IMR-90 (cell line): ENCODE data around the gene MAGI2. TPM values are rescaled to one million over a fixed set of nuclear protein-coding genes. Genes with fewer than 3 reads are reported as not detected.

Experiments used
- ATAC-seq: fragments of 200-7000 bp; cut with Tn5 transposase; 2 replicates; pipeline ENCODE4 v1.9.1; 2020; ENCODE audit warnings: low read depth, mild to moderate bottlenecking, moderate library complexity
- BruUV-seq: library from RNA; stranded (reverse); fragments of 400-500 nt; replicated peaks from 2 replicates; lab custom pipeline; 2021; lab: Mats Ljungman, UMichigan
- CTCF ChIA-PET: fragments of 300-600 bp; formaldehyde crosslinking; extraction: SDS; loops from one replicate; lab custom pipeline; 2021; ENCODE audit warnings: antibody characterized with exemption; lab: Yijun Ruan, JAX
- POLR2A ChIA-PET: fragments of 300-600 bp; sonication (Branson Sonifier 250); formaldehyde crosslinking; loops from one replicate; lab custom pipeline; 2022; ENCODE audit warnings: antibody characterized with exemption; ENCODE audit not compliant: unreplicated experiment; lab: Charles Lee
- DNase-seq: peaks from one replicate; pipeline ENCODE4 v3.0.0; 2013
- H2AFZ ChIP-seq: replicated peaks from 2 replicates; pipeline ENCODE3; 2013; ENCODE audit warnings: low read length, mild to moderate bottlenecking; ENCODE audit not compliant: poor library complexity
- H2AK5ac ChIP-seq: 2 replicates; pipeline ENCODE4 v1.6.1; 2013; ENCODE audit warnings: low read depth, low read length, inconsistent platforms
- H2AK9ac ChIP-seq: replicated peaks from 2 replicates; pipeline ENCODE3; 2013; ENCODE audit warnings: mild to moderate bottlenecking, low read depth, low read length, moderate library complexity; ENCODE audit not compliant: poor library complexity
- H2BK120ac ChIP-seq: 2 replicates; pipeline ENCODE4 v1.6.1; 2013; ENCODE audit warnings: low read depth, low read length, inconsistent platforms
- H2BK15ac ChIP-seq: 3 replicates; pipeline ENCODE4 v1.6.1; 2013; ENCODE audit warnings: low read depth, low read length, inconsistent platforms
- H2BK20ac ChIP-seq: 2 replicates; pipeline ENCODE4 v1.6.1; 2013; ENCODE audit warnings: low read depth, mild to moderate bottlenecking, inconsistent platforms, low read length, moderate library complexity
- H2BK5ac ChIP-seq: 2 replicates; pipeline ENCODE4 v1.6.1; 2013; ENCODE audit warnings: mild to moderate bottlenecking, low read depth, low read length, inconsistent platforms; ENCODE audit not compliant: poor library complexity, severe bottlenecking
- H3K14ac ChIP-seq: replicated peaks from 2 replicates; pipeline ENCODE4 v1.6.1; 2013; ENCODE audit warnings: low read depth, low read length, inconsistent platforms
- H3K18ac ChIP-seq: 2 replicates; pipeline ENCODE4 v1.6.1; 2013; ENCODE audit warnings: low read depth, low read length, control low read depth
- H3K23ac ChIP-seq: 2 replicates; pipeline ENCODE4 v1.6.1; 2013; ENCODE audit warnings: low read depth, low read length, inconsistent platforms
- H3K27ac ChIP-seq: 2 replicates; pipeline ENCODE4 v1.5.1; 2013; ENCODE audit warnings: mild to moderate bottlenecking, control low read depth, low read length; ENCODE audit not compliant: insufficient read depth
- H3K27me3 ChIP-seq: 2 replicates; pipeline ENCODE4 v1.6.1; 2013; ENCODE audit warnings: low read length; ENCODE audit not compliant: control insufficient read depth, insufficient read depth
- H3K36me3 ChIP-seq: 2 replicates; pipeline ENCODE4 v1.6.1; 2013; ENCODE audit warnings: low read length, mixed read lengths; ENCODE audit not compliant: control insufficient read depth, insufficient read depth
- H3K4ac ChIP-seq: 2 replicates; pipeline ENCODE4 v1.6.1; 2013; ENCODE audit warnings: low read depth, low read length, inconsistent platforms
- H3K4me1 ChIP-seq: 2 replicates; pipeline ENCODE4 v1.6.1; 2013; ENCODE audit warnings: low read length, mixed read lengths; ENCODE audit not compliant: control insufficient read depth, insufficient read depth
- H3K4me2 ChIP-seq: 2 replicates; pipeline ENCODE4 v1.6.1; 2013; ENCODE audit warnings: low read depth, mild to moderate bottlenecking, control low read depth, low read length, moderate library complexity
- H3K4me3 ChIP-seq: 2 replicates; pipeline ENCODE4 v1.5.1; 2013; ENCODE audit warnings: low read depth, mild to moderate bottlenecking, control low read depth, low read length, moderate library complexity; ENCODE audit not compliant: insufficient read depth
- H3K56ac ChIP-seq: 2 replicates; pipeline ENCODE4 v1.6.1; 2013; ENCODE audit warnings: low read length, inconsistent platforms; ENCODE audit not compliant: insufficient read depth; ENCODE audit errors: extremely low read depth
- H3K79me1 ChIP-seq, 2 experiments: 2 replicates each; pipeline ENCODE4 v1.6.1; 2013; ENCODE audit warnings: low read length in 2 of 2, inconsistent platforms in 1 of 2, low read depth in 1 of 2
- H3K9ac ChIP-seq: 2 replicates; pipeline ENCODE4 v1.6.1; 2013; ENCODE audit warnings: low read depth, low read length, control low read depth
- H3K9me1 ChIP-seq: 2 replicates; pipeline ENCODE4 v1.6.1; 2013; ENCODE audit warnings: low read length, inconsistent platforms; ENCODE audit not compliant: insufficient read depth
- H3K9me3 ChIP-seq: 2 replicates; pipeline ENCODE4 v1.6.1; 2013; ENCODE audit warnings: low read length; ENCODE audit not compliant: control insufficient read depth, insufficient read depth
- H4K20me1 ChIP-seq: 2 replicates; pipeline ENCODE4 v1.6.1; 2013; ENCODE audit warnings: low read length, inconsistent platforms; ENCODE audit not compliant: insufficient read depth
- H4K5ac ChIP-seq: 2 replicates; pipeline ENCODE4 v1.6.1; 2013; ENCODE audit warnings: mild to moderate bottlenecking, low read depth, low read length, control low read depth
- H4K8ac ChIP-seq, 2 experiments: 2 replicates each; pipeline ENCODE4 v1.6.1; 2013; ENCODE audit warnings: low read depth in 2 of 2, low read length in 2 of 2, control low read depth in 1 of 2, inconsistent platforms in 1 of 2
- H4K91ac ChIP-seq: 2 replicates; pipeline ENCODE4 v1.6.1; 2013; ENCODE audit warnings: low read depth, low read length, inconsistent platforms; ENCODE audit not compliant: insufficient read depth
- BHLHE40 ChIP-seq: fragments of 150-350 bp; IDR thresholded peaks from 2 replicates; pipeline ENCODE4 v1.6.1; 2016; ENCODE audit warnings: mild to moderate bottlenecking, low read depth, low read length
- CEBPB ChIP-seq: IDR thresholded peaks from 2 replicates; pipeline ENCODE4 v1.6.1; 2012; ENCODE audit warnings: low read depth, low read length, improper control_type of control experiment
- CHD1 ChIP-seq: IDR thresholded peaks from 2 replicates; pipeline ENCODE4 v1.6.1; 2012; ENCODE audit warnings: low read depth, low read length, improper control_type of control experiment
- FOS ChIP-seq: fragments of 150-350 bp; IDR thresholded peaks from 2 replicates; pipeline ENCODE4 v1.6.1; 2016; ENCODE audit warnings: low read depth, low read length
- MAFK ChIP-seq: IDR thresholded peaks from 2 replicates; pipeline ENCODE4 v1.6.1; 2012; ENCODE audit warnings: low read depth, low read length, improper control_type of control experiment
- MAZ ChIP-seq: IDR thresholded peaks from 2 replicates; pipeline ENCODE4 v1.6.1; 2012; ENCODE audit warnings: low read depth, mild to moderate bottlenecking, low read length, improper control_type of control experiment, moderate library complexity, borderline replicate concordance
- MXI1 ChIP-seq: IDR thresholded peaks from 2 replicates; pipeline ENCODE4 v1.6.1; 2012; ENCODE audit warnings: low read depth, mild to moderate bottlenecking, low read length, moderate library complexity, borderline replicate concordance
- NFE2L2 ChIP-seq: fragments of 150-350 bp; IDR thresholded peaks from 2 replicates; pipeline ENCODE4 v1.6.1; 2016; ENCODE audit warnings: low read depth, mild to moderate bottlenecking, low read length
- POLR2A ChIP-seq: IDR thresholded peaks from 2 replicates; pipeline ENCODE4 v1.6.1; 2012; ENCODE audit warnings: mild to moderate bottlenecking, low read depth, low read length
- RAD21 ChIP-seq: IDR thresholded peaks from 2 replicates; pipeline ENCODE4 v1.6.1; 2012; ENCODE audit warnings: low read length, improper control_type of control experiment
- RCOR1 ChIP-seq: IDR thresholded peaks from 2 replicates; pipeline ENCODE4 v1.6.1; 2012; ENCODE audit warnings: mild to moderate bottlenecking, low read length, improper control_type of control experiment; ENCODE audit not compliant: insufficient replicate concordance
- RFX5 ChIP-seq: IDR thresholded peaks from 2 replicates; pipeline ENCODE4 v1.8.0; 2012; ENCODE audit warnings: low read depth, mild to moderate bottlenecking, low read length, moderate library complexity
- SMC3 ChIP-seq: fragments of 150-350 bp; IDR thresholded peaks from 2 replicates; pipeline ENCODE4 v1.6.1; 2016; ENCODE audit warnings: low read depth, mild to moderate bottlenecking, antibody characterized with exemption, low read length, moderate library complexity
- WGBS, 2 experiments: methylation state at CpG; one replicate each; pipeline versions ENCODE4 v1.1.5 to v1.1.7; 2013; ENCODE audit warnings: missing lambda C conversion rate in 2 of 2; ENCODE audit not compliant: insufficient read length in 1 of 2; ENCODE audit errors: extremely low coverage in 2 of 2; 5-methylcytosine and 5-hydroxymethylcytosine counted together
- dilution Hi-C: fragments of 300-500 bp; cut with HindIII; formaldehyde crosslinking; loops from one replicate; pipeline ENCODE4 v1.14.3; 2018; ENCODE audit warnings: low sequenced_read_pairs; ENCODE audit not compliant: unreplicated experiment
- in situ Hi-C: fragments of 300-500 bp; cut with MboI; formaldehyde crosslinking; loops from 3 replicates; pipeline ENCODE4 v1.14.3; 2019; ENCODE audit warnings: low sequenced_read_pairs, inconsistent platforms, mixed read lengths
- intact Hi-C: fragments of 100-400 bp; cut with micrococcal nuclease; formaldehyde crosslinking; loops from 2 replicates; pipeline ENCODE4 v1.10.0; 2022
- polyA plus RNA-seq, 3 experiments: library from polyadenylated mRNA; depleted of rRNA; stranded (reverse); fragments of >200 nt; gene quantifications; 2 replicates each; pipeline ENCODE4 v1.2.3, GENCODE V29; 2012; ENCODE audit warnings: low replicate concordance in 1 of 3
- total RNA-seq: library from RNA; depleted of rRNA; stranded (reverse); fragments of >200 nt; gene quantifications from 2 replicates; pipeline ENCODE4 v1.2.3, GENCODE V29; 2012
- TF ChIP-seq, protein P1 (sequence below): conservative IDR thresholded peaks from 2 replicates; pipeline ENCODE4 v1.5.1; 2012; ENCODE audit warnings: mild to moderate bottlenecking, low read depth, low read length, improper control_type of control experiment
- TF ChIP-seq, protein P2 (sequence below): fragments of 150-350 bp; IDR thresholded peaks from 2 replicates; pipeline ENCODE4 v1.6.1; 2017; ENCODE audit warnings: mild to moderate bottlenecking, antibody characterized with exemption, low read length, low read depth
- TF ChIP-seq, protein P3 (sequence below): fragments of 150-350 bp; IDR thresholded peaks from 2 replicates; pipeline ENCODE4 v1.6.1; 2016; ENCODE audit warnings: low read depth, mild to moderate bottlenecking, low read length, moderate library complexity, borderline replicate concordance

The MAGI2 gene
- total and polyA plus RNA-seq, 2 of the 4 experiments (the other 2 are of a cell fraction), result 2.5 to 17.9 TPM

DNA sequence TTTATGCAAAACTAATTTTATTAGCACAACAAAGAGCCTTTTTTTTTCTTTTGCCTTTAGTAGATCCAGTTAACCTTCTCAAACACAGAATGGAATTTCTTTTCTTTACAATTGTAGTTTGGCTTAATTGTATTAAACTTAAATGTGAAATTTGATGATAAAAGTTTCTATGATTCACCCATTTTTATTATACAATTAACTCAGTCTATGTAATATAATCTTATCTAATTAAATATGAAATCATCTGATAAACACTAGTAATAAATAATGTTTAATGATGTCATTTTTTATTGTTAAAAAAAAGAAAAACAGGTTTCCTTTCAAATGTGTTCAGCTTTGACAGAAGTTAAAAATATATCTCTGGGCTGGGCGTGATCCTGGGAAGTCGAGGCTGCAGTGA is 1095.8 kb downstream of the MAGI2 start:
- H4K5ac ChIP-seq, result no peak overlapping the region
- DNase-seq (no peak), ATAC-seq (no peak)
- no peak overlapping the region for H3K56ac ChIP-seq
- H3K4ac ChIP-seq, result no peak overlapping the region
- no peak overlapping the region for H3K9ac ChIP-seq
- no peak overlapping the region for H2BK15ac ChIP-seq
- no peaks in the 10 kb centered on the region for H3K79me1 ChIP-seq
- no peak overlapping the region for H2AFZ ChIP-seq
- no peak overlapping the region for H3K27ac ChIP-seq
- no peak overlapping the region for H3K14ac ChIP-seq
- H2BK120ac ChIP-seq, result no peak overlapping the region
- BruUV-seq, result no TSS peak
- no peaks in the 10 kb centered on the region for H3K4me1 ChIP-seq
- intact Hi-C loops, result no loop called here
- no peak overlapping the region for H2BK20ac ChIP-seq
- ChIA-PET POLR2A (no interaction called here), CTCF (no interaction called here)
- no peaks in the 10 kb centered on the region for H3K9me3 ChIP-seq
- no peaks in the 10 kb centered on the region for H3K36me3 ChIP-seq
- H3K9me1 ChIP-seq, result no peaks in the 10 kb centered on the region
- dilution Hi-C loops, result no loop called here
- H4K8ac ChIP-seq, result no peak overlapping the region
- no peak overlapping the region for H3K18ac ChIP-seq
- no peak overlapping the region for H4K91ac ChIP-seq
- H3K23ac ChIP-seq, result no peak overlapping the region
- H3K4me3 ChIP-seq, result no peak overlapping the region
- TF ChIP-seq MAFK, result no peak
- TF ChIP-seq, protein P1, sequence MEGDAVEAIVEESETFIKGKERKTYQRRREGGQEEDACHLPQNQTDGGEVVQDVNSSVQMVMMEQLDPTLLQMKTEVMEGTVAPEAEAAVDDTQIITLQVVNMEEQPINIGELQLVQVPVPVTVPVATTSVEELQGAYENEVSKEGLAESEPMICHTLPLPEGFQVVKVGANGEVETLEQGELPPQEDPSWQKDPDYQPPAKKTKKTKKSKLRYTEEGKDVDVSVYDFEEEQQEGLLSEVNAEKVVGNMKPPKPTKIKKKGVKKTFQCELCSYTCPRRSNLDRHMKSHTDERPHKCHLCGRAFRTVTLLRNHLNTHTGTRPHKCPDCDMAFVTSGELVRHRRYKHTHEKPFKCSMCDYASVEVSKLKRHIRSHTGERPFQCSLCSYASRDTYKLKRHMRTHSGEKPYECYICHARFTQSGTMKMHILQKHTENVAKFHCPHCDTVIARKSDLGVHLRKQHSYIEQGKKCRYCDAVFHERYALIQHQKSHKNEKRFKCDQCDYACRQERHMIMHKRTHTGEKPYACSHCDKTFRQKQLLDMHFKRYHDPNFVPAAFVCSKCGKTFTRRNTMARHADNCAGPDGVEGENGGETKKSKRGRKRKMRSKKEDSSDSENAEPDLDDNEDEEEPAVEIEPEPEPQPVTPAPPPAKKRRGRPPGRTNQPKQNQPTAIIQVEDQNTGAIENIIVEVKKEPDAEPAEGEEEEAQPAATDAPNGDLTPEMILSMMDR, result no peak
- TF ChIP-seq, protein P2, sequence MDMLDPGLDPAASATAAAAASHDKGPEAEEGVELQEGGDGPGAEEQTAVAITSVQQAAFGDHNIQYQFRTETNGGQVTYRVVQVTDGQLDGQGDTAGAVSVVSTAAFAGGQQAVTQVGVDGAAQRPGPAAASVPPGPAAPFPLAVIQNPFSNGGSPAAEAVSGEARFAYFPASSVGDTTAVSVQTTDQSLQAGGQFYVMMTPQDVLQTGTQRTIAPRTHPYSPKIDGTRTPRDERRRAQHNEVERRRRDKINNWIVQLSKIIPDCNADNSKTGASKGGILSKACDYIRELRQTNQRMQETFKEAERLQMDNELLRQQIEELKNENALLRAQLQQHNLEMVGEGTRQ, result no peak
- TF ChIP-seq POLR2A, result no peak
- no peak for TF ChIP-seq SMC3
- no peak for TF ChIP-seq MAZ
- no peak for TF ChIP-seq NFE2L2
- TF ChIP-seq MXI1, result no peak
- TF ChIP-seq RAD21, result no peak
- TF ChIP-seq, protein P3, sequence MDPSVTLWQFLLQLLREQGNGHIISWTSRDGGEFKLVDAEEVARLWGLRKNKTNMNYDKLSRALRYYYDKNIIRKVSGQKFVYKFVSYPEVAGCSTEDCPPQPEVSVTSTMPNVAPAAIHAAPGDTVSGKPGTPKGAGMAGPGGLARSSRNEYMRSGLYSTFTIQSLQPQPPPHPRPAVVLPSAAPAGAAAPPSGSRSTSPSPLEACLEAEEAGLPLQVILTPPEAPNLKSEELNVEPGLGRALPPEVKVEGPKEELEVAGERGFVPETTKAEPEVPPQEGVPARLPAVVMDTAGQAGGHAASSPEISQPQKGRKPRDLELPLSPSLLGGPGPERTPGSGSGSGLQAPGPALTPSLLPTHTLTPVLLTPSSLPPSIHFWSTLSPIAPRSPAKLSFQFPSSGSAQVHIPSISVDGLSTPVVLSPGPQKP, result no peak
- TF ChIP-seq CEBPB, result no peak
- TF ChIP-seq RCOR1, result no peak
- no peak for TF ChIP-seq CHD1
- no peak for TF ChIP-seq RFX5
- no peak for TF ChIP-seq BHLHE40
- TF ChIP-seq FOS, result no peak
- no peaks in the 10 kb centered on the region for H4K20me1 ChIP-seq
- H3K4me2 ChIP-seq, result no peak overlapping the region
- H2AK5ac ChIP-seq, result no peak overlapping the region
- no peak overlapping the region for H2AK9ac ChIP-seq
- WGBS, 2 experiments, result no CpG with 5 or more reads among the region's 2 CpGs
- H3K27me3 ChIP-seq, result no peaks in the 10 kb centered on the region
- no peak overlapping the region for H2BK5ac ChIP-seq
- in situ Hi-C loops, result no loop called here
